Measurements from ENCODE around the gene HEMGN.
A peak's percentile ranks its signal among the peaks of the same experiment; 100 is the strongest.

The HEMGN gene

DNA sequence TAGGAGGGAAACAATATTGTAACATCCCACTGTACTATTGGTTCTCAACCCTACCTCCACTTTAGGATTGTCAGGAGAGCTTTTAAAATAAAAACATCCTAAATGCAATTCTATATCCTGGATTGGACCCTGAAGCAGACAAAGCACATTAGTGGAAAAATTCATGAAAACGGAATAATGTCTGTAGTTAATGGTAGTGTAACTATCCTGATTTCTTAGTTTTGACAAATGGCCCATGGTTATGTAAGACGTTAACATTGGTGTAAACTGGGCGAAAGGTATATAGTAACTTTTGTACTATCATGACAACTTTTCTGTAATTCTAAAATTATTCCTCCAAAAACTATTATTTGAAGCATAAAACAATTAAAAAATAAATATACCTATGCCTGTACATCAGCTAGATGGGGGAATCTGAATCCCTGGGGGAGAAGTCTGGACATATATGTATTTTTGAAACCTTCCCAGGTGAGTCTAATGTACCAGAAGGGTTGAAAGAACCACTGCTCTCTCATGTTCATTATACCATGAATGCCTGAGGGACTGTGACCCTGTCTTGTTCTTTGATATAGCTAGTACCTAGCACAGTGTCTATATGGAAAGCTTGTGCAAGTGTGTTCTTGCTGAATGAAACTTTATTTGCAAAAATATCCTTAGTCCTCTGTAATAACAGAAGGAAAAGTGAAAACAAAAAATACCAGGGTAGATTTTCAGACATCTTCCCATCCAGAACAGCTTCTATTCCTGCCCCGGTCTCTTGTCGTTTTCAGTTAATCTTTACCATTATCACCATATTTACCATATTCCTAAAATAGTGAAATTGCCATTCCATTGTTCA is 12.3 kb downstream of the HEMGN start:
- DNase-seq, result no peak

DNA sequence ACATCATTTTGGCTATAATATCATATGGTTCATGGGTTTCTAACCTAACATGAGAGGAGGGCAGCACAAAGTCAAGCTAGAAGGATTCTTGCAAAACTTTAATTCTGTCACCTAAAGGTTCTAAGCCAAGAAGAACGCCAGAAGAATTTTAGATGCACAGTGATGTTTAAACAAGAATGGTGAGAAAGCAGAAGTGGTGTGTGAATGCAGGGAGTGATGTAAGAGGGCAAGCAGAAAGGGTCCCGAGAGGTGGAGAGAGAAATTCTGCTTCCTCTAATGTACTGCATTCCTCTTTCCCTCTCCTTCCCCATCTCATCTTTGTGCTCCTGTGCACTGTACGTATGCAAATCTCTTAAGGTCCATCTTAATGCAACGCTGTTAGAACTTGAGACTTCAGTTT is 13.6 kb downstream of the HEMGN start:
- DNase-seq, result no peak

DNA sequence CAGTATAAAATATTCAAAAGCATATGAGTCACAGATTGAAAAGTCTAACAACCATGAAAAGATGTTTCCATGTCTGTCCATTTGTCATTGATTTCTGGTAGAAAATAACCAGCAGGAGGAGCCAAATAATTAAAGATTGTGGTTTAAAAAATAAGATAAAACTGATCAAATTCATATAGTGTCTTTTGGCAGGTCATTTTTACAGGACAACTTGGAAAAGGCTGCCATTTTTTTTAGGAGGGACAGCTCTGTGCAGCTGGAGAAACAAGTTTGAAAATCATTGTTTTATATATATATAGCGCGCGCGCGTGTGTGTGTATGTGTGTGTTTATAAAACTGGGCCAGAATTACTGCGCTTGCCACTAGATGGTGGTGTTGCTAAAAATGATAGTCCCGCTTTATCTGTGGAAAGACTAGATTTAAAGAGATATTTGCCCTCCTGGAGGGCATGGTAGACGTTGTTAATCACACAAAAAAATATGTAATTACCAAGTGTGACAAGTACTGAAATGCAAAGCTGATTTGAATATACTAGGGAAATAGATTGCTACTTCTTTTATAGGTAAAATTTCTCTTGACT is 14.4 kb downstream of the HEMGN start:
- peak; percentile 86 for DNase-seq

DNA sequence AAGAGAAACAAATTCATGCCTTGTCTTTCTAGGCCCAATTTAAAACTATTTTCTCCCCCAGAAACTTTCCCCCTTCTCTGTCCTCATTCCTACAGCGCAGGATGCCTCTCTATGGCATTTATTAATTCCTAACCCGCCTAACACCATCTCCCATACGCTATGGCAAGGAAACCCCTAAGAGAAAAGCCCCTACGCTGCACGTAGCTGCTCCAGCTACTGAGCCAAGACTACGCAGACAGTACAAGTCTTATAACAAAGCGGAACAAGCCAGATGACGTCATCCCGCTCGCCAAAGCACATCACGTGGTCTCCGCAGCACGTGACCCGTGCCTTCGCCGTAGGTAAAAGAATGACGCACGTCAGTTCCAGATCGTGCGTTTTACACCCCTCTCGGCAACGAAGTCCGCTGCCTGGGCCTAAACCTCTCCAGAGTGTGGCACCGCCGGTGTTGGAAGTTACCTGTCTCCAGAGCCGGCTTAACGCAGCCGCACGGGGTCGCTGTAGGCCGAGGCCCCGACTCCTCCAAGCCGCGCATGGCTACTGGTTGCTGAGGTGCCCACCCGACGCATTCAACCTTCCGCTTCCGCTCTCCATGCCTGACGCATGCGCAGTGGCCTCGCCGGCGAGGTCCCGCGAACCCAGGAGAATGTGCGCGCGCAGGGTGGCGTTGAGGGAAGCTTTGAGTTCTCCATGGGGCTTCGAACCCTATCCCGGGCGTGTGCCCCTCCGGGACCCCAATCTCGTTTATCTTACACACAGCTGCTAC is 15.8 kb downstream of the HEMGN start, which contains the start of gene TRMO:
Gene TRMO, minus strand, starts transcription at position 542 of the 766 bp plus-strand sequence. Its CDS starts 7 bp downstream, at position 535.
- DNase-seq, result peak; percentile 98

DNA sequence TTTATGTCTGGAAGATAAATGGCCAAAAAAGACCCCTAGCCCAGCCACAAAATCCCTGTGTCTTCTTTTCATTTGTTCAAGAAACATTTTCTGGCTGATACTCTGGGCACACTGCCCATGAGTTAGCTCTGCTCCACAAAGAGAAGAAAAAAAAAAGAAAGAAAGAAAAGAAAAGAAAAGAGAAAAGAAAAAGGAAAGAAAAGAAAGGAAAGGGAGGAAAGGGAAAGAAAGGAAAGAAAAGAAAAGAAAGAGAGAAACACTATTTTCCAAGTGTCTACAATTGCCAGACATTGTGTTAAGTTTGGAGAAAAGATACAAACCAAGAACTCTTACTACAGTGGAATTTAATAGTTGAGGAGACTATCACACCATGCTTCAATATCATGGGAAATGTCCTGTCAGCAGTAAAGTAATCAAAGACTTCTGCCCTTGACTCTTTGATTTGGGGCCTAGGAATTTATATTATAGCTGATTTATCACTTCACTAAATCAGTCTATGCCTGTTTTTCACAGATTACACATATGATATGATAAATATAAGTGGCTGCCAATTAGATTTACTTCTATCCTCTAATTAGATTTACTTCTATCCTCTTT is 18.7 kb downstream of the HEMGN start:
- DNase-seq, result no peak

DNA sequence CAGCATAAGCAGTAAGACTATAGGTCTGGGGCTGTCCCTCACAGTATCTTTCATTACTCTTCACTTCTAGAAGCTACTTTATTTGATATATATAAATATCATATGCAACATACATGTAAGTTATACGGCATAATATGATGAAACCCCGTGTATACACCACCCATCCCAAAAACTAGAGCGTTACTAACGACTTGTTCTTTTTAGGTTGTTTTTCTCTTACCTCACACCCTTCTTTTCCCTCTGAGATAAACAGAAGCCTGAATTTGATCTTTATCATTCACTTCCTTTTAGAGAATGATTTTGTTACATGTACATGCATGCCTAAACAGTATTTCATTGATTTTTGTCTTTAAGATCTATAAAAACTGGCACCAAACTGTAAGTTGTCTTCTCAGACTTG is 19.4 kb downstream of the HEMGN start:
- DNase-seq, result peak; percentile 41

DNA sequence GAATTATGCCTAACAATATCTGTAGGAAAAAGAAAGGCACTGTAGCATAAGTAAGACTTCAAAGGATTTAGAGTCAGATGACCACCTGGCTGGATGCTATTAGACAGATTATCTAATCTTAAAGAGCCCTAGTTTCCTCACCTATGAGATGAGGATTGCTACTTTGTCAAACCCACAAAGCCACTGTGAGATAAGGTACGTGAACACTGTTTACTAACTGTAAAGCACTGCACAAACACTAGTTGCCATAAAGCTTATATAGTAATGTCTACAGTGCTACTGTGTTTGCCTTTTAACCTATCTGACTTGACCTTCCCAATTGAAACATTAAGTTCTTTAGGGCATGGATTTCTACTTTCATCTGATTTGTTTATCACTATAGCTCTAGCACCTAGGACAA is 26.0 kb downstream of the HEMGN start:
- DNase-seq, result no peak

DNA sequence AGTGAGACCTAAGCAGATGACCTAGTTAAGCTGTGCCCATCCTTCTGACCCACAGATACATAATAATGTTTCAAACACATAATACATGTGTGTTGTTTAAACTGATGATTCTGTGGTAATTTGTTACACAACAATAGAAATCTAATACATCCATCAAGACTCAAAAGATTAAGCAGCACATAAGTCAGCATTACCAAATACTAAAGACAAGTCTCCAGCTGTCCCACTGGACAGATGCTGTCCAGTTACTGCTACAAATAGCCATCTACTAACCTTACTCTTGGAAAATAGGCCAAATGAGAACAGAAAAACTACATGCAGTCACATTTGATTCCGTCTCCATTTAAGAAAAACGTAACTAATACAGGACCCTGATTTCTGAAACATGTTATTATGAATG is 26.4 kb downstream of the HEMGN start:
- DNase-seq, result no peak

DNA sequence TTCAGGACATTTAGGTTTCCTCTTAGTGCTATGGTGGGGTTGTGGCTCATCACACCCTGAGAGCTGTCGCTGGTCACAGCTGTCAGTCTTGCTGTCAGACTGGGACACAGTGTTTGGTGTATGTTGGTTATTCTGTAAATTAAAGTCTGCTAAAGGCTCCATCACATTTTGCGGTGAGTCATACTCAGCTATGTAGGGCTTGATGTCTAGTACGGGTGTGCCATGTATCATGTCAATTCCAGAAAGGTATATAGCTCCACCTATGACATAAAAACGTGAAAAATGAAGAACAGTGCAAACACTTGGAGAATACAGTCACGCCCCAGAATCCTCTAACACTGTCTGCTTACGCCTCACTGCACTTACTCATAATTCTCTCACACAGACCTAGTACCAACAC is 27.6 kb downstream of the HEMGN start:
- peak; percentile 30 for DNase-seq

DNA sequence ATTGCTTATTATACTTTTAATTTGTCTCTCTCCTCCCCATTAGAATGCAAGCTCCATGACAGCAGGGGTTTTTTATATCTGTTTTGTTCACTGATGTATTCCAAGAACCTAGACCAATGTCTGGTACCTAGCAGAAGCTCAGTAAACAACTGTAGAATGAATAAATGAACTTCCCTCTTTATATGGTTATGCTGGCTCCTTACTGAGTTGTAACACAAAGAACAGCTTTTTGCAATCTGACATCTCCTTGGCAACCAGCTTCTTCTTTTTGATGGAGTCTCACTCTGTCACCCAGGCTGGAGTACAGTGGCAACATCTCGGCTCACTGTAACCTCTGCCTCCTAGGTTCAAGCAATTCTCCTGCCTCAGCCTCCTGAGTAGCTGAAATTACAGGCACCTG is 29.3 kb downstream of the HEMGN start:
- no peak for DNase-seq

DNA sequence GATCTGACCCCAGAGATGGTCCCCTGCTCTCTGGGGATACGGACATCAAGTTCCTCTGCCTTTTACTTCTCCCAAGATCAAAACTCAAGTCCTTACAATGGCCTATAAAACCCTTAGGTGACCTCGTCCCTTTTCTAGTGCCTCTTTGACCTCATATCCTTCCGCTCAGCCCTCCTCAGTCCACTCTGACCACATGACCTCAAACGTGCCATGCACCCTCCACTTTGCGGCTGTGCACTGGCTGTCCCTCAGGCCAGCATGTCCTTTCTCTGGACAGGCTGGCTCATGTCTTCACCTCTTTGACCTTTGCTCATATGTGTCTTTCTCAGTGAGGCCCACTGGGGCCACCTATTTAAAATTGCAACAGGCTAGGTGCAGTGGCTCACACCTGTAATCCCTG is 30.3 kb downstream of the HEMGN start:
- no peak for DNase-seq

DNA sequence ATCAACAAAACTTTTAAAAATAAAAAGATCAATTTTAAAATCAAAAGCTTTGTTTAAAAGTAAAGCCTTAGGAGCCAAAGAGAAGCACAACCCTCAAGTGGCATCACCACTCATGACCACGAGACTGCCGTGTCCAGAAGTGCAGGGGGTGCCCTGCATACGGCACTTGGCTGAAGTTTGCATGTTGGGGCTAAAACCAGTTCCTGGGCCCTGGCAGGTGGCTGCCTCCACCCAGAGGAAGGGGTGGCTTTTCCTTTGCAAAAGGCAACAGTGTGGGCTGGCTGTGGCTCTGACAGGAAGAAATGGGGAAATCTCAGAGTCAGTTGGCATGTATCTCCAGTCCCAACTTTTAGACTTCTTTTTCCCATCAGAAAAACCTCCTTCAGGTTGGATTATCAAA is 30.9 kb downstream of the HEMGN start:
- DNase-seq, result peak; percentile 31

DNA sequence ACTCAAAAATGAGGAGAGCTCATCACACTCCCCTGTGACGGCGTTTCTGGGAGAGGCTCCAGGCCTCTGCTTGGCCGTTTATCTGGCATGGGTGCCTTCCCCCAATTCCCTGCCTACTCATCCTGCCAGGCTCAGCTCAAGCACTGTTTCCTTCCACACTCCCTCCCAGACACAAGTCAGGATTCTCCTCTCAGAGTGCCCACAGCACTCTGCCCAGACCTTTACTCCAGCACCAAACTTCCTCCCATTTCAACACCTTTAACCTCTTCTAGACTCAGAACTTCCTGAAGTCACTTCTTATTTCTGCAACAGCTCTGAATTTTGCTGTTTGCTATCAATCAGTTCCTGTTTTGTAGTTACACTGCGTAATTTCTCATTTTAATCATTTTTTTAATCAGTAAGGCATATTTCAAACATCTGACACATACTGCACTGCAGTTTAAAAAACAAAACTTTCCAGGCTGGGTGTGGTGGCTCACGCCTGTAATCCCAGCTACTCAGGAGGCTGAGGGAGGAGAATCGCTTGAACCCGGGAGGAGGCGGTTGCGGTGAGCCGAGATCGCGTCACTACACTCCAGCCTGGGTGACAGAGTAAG is 31.6 kb downstream of the HEMGN start:
- peak; percentile 59 for DNase-seq

DNA sequence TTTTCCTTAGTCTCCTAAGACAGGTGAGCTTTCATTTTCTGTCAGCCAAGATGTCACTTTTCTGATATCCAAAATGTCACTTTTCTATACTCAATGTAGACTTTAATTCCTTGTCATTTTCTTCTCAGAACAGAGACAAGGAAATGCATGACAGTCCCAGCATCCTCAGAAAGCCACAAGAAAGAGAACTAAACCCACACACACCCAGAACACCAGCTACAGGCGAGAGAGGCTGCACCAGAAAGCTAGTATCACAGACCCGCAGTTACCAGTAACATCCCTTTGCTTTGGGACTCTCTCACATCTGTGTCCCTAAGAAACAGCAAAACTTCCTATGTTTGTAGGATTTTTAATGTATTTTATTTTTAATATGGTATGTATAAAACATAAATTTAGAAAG is 32.7 kb downstream of the HEMGN start:
- DNase-seq, result peak; percentile 78

DNA sequence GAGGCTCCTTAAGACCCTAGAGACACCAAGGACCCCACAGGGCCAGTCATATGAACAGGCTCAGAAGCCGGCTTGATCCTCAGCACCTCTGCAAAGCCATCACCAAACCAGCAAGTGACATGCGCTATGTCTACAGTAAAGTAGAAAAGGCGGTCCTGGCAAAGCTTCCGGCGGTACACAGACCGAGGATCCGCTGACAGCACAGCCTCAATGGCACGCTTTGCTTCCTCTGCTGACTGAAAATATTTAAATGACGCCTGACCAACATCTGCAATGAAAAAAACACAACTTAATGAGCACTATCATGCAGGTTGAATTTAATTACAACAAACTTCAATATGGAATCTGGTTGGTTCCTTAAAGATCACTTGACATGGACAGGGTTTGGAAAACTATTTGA is 33.2 kb downstream of the HEMGN start:
- peak; percentile 59 for DNase-seq

DNA sequence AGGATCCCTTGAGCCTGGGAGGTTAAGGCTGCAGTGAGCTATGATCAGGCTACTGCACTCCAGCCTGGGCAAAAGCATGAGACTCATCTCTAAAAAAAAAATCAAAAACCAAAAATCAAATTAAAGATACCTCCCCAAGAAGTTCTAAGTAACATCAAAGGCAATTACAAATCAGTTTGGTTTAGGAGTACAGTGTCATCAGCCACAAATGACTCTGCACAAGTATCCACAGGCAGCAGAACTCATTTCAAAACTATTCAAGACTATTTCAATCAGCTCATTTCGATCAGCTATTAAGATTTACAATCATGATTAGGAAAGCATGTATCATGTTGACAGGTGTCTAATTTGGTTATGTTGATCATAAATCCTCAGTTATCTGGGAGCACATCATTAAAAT is 34.8 kb downstream of the HEMGN start:
- no peak for DNase-seq

DNA sequence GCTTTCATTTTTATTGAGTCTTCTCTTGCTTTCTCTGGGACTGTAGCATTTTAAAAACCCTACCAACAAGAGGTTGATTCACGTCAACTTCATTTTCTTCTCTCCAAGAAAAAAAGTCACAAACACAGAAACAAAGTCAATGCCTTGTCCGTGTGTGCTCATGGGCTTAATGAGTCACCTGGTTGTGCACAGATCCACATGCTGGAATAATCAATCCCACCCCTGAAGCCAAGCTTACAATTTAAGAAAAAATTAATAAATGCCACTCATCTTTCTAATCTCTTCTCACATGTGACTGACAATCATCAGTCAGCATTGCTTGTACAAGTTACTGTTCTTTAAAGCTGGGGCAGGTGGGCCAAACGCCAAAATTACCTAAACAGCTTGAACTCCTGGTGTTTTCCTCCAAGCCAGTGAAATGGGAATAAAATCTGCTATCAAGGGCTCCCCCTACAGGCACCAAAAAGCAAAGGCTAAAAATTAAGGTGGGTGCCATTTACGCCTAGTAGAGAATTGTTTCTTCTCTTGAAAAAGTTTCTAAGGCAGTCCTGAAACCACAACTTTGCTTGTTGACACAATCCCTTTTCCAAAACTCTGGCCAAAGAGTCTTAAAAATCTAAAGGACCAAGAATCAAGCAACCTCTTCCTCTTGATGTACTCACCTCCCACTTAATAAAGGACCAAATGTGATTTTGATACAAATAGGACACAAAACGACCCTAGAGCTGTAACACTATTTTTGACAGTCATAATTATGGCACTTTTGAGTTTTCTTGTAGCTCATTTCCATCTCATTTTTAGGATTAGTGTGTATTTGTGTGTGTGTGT is 37.0 kb downstream of the HEMGN start:
- peak; percentile 67 for DNase-seq

DNA sequence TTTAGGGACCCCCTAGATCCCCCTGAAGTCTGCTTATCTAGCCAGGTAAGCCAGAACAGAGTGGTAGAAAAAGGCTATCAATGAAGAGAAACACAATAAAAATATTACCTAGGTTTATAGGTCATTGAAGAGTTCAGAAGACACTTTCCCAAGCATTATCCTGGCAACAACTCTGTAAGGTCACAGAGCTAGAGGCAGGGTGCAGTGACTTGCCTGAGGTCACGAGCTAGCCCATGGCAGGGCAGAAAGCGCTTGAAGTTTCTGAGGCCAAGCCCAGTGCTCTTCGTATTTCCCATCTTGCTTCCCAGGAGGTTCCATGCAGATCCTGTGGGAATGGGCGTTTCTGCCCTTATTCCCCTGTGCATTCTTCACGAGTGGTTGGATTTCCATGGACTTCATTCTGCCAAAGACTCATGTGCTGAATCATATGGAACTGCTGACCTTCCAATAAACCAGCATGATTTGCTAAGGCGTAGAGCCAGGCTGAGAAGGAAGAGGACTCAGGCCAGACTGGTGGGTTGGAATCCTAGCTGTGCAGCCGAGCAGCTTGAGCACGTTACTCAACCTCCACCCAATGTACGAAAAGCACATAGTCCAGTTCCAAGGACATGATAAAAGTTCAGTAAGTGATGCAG is 37.8 kb downstream of the HEMGN start:
- no peak for DNase-seq

DNA sequence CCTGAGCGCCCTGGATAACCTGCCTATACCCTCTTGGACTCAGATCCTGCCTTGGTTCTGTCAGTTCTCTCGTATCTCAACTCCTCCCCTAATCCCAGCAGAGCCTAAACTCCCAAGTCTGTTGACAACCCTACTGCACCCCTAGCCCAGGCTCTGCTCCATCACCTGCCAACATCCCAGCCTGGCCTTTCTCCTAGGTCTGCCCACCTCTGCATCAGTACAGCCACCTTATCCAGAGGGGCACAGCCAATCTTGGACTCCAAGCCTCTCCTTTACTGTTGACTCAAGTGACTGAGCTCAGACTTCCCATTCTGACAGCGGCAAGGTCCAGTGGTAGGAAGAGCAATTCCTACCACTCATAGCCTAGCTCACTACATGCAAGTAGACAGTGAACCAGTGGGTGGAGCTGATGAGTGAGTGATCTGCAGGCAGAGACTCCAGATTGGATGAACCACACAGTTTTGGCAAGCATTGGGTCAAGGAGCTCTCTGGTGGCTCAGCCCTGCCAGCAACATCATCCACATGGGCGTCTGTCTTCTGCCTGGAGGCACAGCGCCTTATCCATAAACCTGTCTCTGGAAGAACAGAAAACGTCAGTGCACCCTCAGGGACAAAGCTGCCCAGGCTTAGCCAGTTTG is 42.2 kb downstream of the HEMGN start:
- DNase-seq, result no peak

DNA sequence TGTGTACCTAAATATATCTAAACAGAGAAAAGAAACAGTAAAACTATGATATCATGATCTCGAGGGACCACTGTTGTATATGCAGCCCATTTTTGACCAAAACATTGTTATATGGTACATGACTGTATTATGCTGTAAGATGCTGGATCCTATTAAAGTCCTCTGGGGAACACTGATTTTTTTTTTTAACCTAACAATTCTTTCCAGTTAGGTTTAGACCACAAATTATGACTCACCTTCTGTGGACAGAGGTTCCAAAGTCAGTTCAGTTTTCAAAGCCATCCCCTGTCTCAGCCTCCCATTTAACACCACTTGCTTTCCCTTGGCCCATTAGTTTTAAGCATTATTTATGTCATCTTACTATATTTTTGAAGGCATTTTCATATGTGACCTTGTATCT is 42.8 kb downstream of the HEMGN start:
- no peak for DNase-seq

DNA sequence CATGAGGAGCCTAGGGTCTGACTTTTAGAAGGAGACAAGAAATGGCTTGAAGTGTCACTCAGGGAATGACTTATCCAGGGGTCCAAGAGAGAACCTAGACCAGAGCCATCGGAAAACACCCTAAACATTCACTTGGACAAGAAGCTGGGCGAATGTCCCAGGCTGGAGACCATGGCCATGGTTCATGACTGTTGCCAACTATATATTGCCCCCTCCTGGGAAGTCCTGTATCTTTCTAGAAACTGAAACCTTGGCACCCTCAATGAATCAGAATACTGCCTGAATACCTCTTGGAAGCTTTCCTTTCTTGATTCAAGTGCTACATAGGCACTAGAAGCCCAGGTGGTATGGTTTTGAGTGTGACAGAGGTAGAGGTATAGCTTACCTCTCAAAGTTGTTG is 45.6 kb downstream of the HEMGN start:
- DNase-seq, result no peak
